Stimulated activated CD4-positive, alpha-beta T cell treated with anti-CD3 and anti-CD28 coated beads, Interleukin-4, amount 100 ng/mL, for 48 hours (primary cell): ENCODE results near the gene FOXD3.
A peak's percentile ranks its signal among the peaks of the same experiment; 100 is the strongest.
"Not testable (repeated sequence)": the region's sequence is repeated elsewhere in the genome, so short reads cannot be mapped to it uniquely, and the experiment has no call there.

ENCODE experiments used
- DNase-seq, 2 donors: peaks; one replicate each; pipeline ENCODE4 v3.0.0-alpha.2; 2020; ENCODE audit warnings: low read depth in 2 of 2

FOXD3 gene

GRCh38 chr1:63321066-63321784, 1.1 kb upstream of the FOXD3 start:
- no peak for DNase-seq

GRCh38 chr1:63321785-63322113, 618 bp upstream of the FOXD3 start:
- no peak for DNase-seq

GRCh38 chr1:63322944-63323864, 837 bp downstream of the FOXD3 start:
- DNase-seq = no peak

GRCh38 chr1:63323865-63324778, 1.8 kb downstream of the FOXD3 start:
- no peak for DNase-seq

- no peak for DNase-seq
These were observed 2.4 kb downstream of the FOXD3 start for GRCh38 chr1:63324779-63325119.

GRCh38 chr1:63325279-63325985, 3.1 kb downstream of the FOXD3 start:
- DNase-seq = no peak

GRCh38 chr1:63326106-63326472, 3.7 kb downstream of the FOXD3 start:
- no peak for DNase-seq

GRCh38 chr1:63326473-63327380, 4.4 kb downstream of the FOXD3 start:
- no peak for DNase-seq

- peak in 1 of 2 donors; percentile 62 for DNase-seq
These were observed 5.2 kb downstream of the FOXD3 start for GRCh38 chr1:63327417-63328054.

GRCh38 chr1:63328122-63328521, 5.8 kb downstream of the FOXD3 start:
- DNase-seq = no peak

- no peak for DNase-seq
These were observed 6.4 kb downstream of the FOXD3 start for GRCh38 chr1:63328781-63329180.

GRCh38 chr1:63329621-63330330, 7.4 kb downstream of the FOXD3 start:
- DNase-seq = no peak

- no peak for DNase-seq
These were observed 8.1 kb downstream of the FOXD3 start for GRCh38 chr1:63330331-63330916.

- no peak for DNase-seq
These were observed 20.0 kb downstream of the FOXD3 start for GRCh38 chr1:63342402-63342801.

GRCh38 chr1:63343922-63344321, 21.6 kb downstream of the FOXD3 start:
- no peak for DNase-seq

GRCh38 chr1:63350320-63350719, 28.0 kb downstream of the FOXD3 start:
- no peak for DNase-seq

- DNase-seq = no peak
These were observed 30.4 kb downstream of the FOXD3 start for GRCh38 chr1:63352736-63353135.

- not testable (repeated sequence) for DNase-seq
These were observed 33.9 kb downstream of the FOXD3 start for GRCh38 chr1:63356234-63356633.

GRCh38 chr1:63359561-63359960, 37.2 kb downstream of the FOXD3 start:
- no peak for DNase-seq
